HG03575 (cell line): Measurements from ENCODE around the gene PRKD3.

Source experiments
- ATAC-seq: cut with Tn5 transposase; IDR thresholded peaks from one replicate; pipeline ENCODE4 v1.9.1; 2021; ENCODE audit not compliant: unreplicated experiment, insufficient number of reproducible peaks, low FRiP score; ENCODE audit errors: extremely low read depth

The PRKD3 gene

DNA sequence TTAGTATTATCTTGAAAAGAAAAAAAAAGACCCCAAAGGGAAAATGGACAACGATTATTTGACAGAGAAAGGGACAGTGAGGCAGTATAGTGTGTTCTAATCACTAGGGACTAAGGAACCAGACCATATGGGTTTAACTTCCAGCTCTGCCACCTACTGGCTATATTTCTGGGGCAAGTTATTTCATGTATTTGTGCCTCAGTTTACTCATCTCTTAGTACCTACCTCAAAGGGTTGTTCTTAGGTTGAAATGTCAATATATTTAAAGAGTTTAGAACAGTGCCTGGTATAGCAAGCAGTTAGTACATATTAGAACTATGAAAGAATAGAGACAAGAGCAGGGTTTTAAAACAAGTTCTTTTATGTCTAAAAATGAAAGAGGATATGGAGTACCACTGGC is 42.7 kb downstream of the PRKD3 start:
- no peak for ATAC-seq

DNA sequence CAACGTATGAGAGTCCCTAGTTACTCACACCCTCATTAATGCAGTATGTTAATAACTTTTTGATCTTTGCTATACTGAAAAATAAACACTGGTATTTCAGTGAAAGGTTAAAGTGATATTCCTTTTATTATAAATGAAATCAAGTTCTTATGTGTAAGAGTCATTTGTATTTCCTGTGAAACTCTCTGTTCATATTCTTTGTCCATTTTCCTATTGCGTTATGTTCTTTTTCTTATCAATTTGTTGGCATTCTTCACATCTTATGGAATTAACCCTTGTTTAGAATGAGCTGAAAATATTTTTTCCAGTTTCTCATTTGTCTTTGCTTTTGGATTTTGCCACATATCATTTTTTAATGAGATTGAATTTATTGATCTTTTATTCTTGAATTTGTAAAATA is 48.3 kb downstream of the PRKD3 start:
- no peak for ATAC-seq
